Measurements from ENCODE around the gene DIAPH1.
A peak's percentile ranks its signal among the peaks of the same experiment; 100 is the strongest.

The DIAPH1 gene

GRCh38 chr5:141476132-141476911, 142.5 kb downstream of the DIAPH1 start:
- DNase-seq, result no peak

- peak; percentile 38 for DNase-seq
Measured at GRCh38 chr5:141475625-141476131, 143.1 kb downstream of the DIAPH1 start, which contains the start of gene PCDHGC3. TSS of gene PCDHGC3 (plus strand) at chr5:141475966. CDS start at chr5:141476117, 151 bp downstream.

GRCh38 chr5:141465351-141465750, 153.4 kb downstream of the DIAPH1 start:
- DNase-seq, result no peak
